Liver (tissue), 9 donors: ENCODE measurements around the gene SYT17. TPM values are rescaled to one million over a fixed set of nuclear protein-coding genes. Genes with fewer than 3 reads are reported as not detected.

Experiments used
- DNase-seq: peaks from one replicate; pipeline ENCODE4 v3.0.0-alpha.2; 2017; ENCODE audit warnings: low spot score
- H3K27ac ChIP-seq, 2 donors: one replicate each; pipeline ENCODE4 v1.7.0; 2013; ENCODE audit warnings: inconsistent platforms in 2 of 2, low read length in 2 of 2, control low read depth in 1 of 2, low read depth in 1 of 2, mild to moderate bottlenecking in 1 of 2
- H3K27me3 ChIP-seq, 4 donors: one replicate each; pipeline versions ENCODE4 v1.6.1 to v1.7.0; 2013; ENCODE audit warnings: low read length in 3 of 4, inconsistent platforms in 1 of 4, mild to moderate bottlenecking in 1 of 4, moderate library complexity in 1 of 4; ENCODE audit not compliant: control insufficient read depth in 4 of 4, insufficient read depth in 4 of 4
- H3K36me3 ChIP-seq, 4 donors: one replicate each; pipeline versions ENCODE4 v1.6.1 to v1.7.0; 2013; ENCODE audit warnings: low read length in 3 of 4, mild to moderate bottlenecking in 3 of 4, low read depth in 1 of 4, moderate library complexity in 1 of 4; ENCODE audit not compliant: control insufficient read depth in 4 of 4, insufficient read depth in 3 of 4
- H3K4me1 ChIP-seq, 4 donors: one replicate each; pipeline versions ENCODE4 v1.6.1 to v1.7.0; 2013; ENCODE audit warnings: low read length in 3 of 4, mild to moderate bottlenecking in 3 of 4, moderate library complexity in 1 of 4; ENCODE audit not compliant: control insufficient read depth in 4 of 4, insufficient read depth in 4 of 4
- H3K4me3 ChIP-seq, 3 donors: one replicate each; pipeline versions ENCODE4 v1.6.1 to v1.7.0; 2013; ENCODE audit warnings: low read length in 3 of 3, control low read depth in 1 of 3, low read depth in 1 of 3, mild to moderate bottlenecking in 1 of 3
- H3K9ac ChIP-seq, 2 donors: one replicate each; pipeline ENCODE4 v1.7.0; 2013; ENCODE audit warnings: low read length in 2 of 2, mild to moderate bottlenecking in 2 of 2, moderate library complexity in 2 of 2, control low read depth in 1 of 2, low read depth in 1 of 2
- H3K9me3 ChIP-seq, 4 donors: one replicate each; pipeline versions ENCODE4 v1.6.1 to v1.7.0; 2013; ENCODE audit warnings: low read length in 3 of 4; ENCODE audit not compliant: control insufficient read depth in 4 of 4
- GABPA ChIP-seq, 2 donors: IDR thresholded peaks in 1 of 2; conservative IDR thresholded peaks in 1 of 2; 2 replicates each; pipeline ENCODE4 v1.6.1; 2016; ENCODE audit warnings: antibody characterized with exemption in 2 of 2, mild to moderate bottlenecking in 1 of 2, moderate library complexity in 1 of 2
- HNF4A ChIP-seq, 2 donors: conservative IDR thresholded peaks; 2 replicates each; pipeline ENCODE4 v1.6.1; 2016; ENCODE audit warnings: antibody characterized with exemption in 2 of 2, mild to moderate bottlenecking in 2 of 2
- HNF4G ChIP-seq: IDR thresholded peaks from 2 replicates; pipeline ENCODE4 v1.6.1; 2016; ENCODE audit warnings: antibody characterized with exemption
- JUND ChIP-seq, 2 donors: IDR thresholded peaks; 2 replicates each; pipeline ENCODE4 v1.6.1; 2016; ENCODE audit warnings: antibody characterized with exemption in 2 of 2
- RXRA ChIP-seq, 2 donors: IDR thresholded peaks; 2 replicates each; pipeline ENCODE4 v1.6.1; 2017 to 2018; ENCODE audit warnings: antibody characterized with exemption in 2 of 2, mild to moderate bottlenecking in 1 of 2
- WGBS: extraction: QIAGEN DNeasy Blood & Tissue Kit; methylation state at CpG from one replicate; pipeline ENCODE4 v1.1.7; 2013; 5-methylcytosine and 5-hydroxymethylcytosine counted together
- polyA plus RNA-seq, 2 donors: library from polyadenylated mRNA; stranded (reverse) in 1 of 2; unstranded in 1 of 2; fragments of 200-250 nt in 1 of 2; fragments of >200 nt in 1 of 2; fragmentation: Nextera tagmentation in 1 of 2; extraction: Ambion mirVana in 1 of 2; gene quantifications; one replicate each; pipeline versions ENCODE4 v1.2.1 to v1.2.3, GENCODE V29; 2013 to 2015
- total RNA-seq, 2 donors: library from RNA; depleted of rRNA; stranded (reverse); fragments of >200 nt; gene quantifications; one replicate each; pipeline ENCODE4 v1.2.3, GENCODE V29; 2014
- TF ChIP-seq, protein P1 (sequence below): IDR thresholded peaks from 2 replicates; pipeline ENCODE4 v1.6.1; 2016; ENCODE audit warnings: antibody characterized with exemption
- TF ChIP-seq, protein P2 (sequence below): IDR thresholded peaks from 2 replicates; pipeline ENCODE4 v1.6.1; 2016; ENCODE audit warnings: antibody characterized with exemption, mild to moderate bottlenecking
- TF ChIP-seq, protein P3 (sequence below): fragments of 150-350 bp; IDR thresholded peaks from 2 replicates; pipeline ENCODE4 v1.5.1; 2017; ENCODE audit warnings: improper control_type of control experiment, low read depth, low read length; ENCODE audit not compliant: missing input control
- TF ChIP-seq, protein P4 (sequence below): IDR thresholded peaks from 2 replicates; pipeline ENCODE4 v1.6.1; 2016; ENCODE audit warnings: antibody characterized with exemption
- donor health status: healthy.
- donor health status: healthy.
- donor health status: healthy.
- donor health status: healthy.
- donor health status: healthy.

Gene SYT17
- total and polyA plus RNA-seq, 4 donors = 2.5 to 7.7 (median 5.5) TPM

DNA sequence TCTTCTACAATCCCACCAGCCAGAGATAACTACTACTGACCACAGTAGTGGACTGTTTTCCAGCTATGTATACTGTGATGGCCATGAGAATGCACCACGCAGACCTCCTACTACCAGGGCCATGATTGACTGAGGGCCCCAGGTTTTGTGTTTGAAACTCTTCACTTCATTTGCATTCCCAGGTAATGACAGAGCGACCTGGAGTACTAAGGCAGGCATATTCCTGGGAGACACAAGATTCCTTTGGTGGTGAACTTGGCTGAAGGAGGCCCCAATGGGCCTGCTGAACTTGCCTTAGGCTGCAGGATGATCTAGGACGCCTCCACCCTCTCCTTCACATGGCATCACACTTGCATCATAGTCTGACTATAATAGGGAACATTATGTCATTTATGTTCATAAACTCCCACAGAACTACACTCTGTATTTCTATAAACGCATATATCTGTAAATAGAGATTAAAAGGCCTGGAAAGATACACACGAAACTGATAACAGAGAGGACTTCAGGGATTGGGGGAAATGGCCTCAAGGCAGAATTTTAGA, 147.9 kb downstream of the SYT17 start:
- no peak for DNase-seq
- H3K27ac ChIP-seq = no peak overlapping the region
- TF ChIP-seq GABPA (IDR thresholded peaks at IDR 0.05 in 1 of 2, conservative IDR thresholded peaks at IDR 0.05 in 1 of 2) (no peak), JUND (IDR thresholded peaks at IDR 0.05) (no peak), HNF4G (no peak), RXRA (IDR thresholded peaks at IDR 0.05) (no peak)
- TF ChIP-seq, protein P1, sequence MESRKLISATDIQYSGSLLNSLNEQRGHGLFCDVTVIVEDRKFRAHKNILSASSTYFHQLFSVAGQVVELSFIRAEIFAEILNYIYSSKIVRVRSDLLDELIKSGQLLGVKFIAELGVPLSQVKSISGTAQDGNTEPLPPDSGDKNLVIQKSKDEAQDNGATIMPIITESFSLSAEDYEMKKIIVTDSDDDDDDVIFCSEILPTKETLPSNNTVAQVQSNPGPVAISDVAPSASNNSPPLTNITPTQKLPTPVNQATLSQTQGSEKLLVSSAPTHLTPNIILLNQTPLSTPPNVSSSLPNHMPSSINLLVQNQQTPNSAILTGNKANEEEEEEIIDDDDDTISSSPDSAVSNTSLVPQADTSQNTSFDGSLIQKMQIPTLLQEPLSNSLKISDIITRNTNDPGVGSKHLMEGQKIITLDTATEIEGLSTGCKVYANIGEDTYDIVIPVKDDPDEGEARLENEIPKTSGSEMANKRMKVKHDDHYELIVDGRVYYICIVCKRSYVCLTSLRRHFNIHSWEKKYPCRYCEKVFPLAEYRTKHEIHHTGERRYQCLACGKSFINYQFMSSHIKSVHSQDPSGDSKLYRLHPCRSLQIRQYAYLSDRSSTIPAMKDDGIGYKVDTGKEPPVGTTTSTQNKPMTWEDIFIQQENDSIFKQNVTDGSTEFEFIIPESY = no peak
- TF ChIP-seq, protein P2, sequence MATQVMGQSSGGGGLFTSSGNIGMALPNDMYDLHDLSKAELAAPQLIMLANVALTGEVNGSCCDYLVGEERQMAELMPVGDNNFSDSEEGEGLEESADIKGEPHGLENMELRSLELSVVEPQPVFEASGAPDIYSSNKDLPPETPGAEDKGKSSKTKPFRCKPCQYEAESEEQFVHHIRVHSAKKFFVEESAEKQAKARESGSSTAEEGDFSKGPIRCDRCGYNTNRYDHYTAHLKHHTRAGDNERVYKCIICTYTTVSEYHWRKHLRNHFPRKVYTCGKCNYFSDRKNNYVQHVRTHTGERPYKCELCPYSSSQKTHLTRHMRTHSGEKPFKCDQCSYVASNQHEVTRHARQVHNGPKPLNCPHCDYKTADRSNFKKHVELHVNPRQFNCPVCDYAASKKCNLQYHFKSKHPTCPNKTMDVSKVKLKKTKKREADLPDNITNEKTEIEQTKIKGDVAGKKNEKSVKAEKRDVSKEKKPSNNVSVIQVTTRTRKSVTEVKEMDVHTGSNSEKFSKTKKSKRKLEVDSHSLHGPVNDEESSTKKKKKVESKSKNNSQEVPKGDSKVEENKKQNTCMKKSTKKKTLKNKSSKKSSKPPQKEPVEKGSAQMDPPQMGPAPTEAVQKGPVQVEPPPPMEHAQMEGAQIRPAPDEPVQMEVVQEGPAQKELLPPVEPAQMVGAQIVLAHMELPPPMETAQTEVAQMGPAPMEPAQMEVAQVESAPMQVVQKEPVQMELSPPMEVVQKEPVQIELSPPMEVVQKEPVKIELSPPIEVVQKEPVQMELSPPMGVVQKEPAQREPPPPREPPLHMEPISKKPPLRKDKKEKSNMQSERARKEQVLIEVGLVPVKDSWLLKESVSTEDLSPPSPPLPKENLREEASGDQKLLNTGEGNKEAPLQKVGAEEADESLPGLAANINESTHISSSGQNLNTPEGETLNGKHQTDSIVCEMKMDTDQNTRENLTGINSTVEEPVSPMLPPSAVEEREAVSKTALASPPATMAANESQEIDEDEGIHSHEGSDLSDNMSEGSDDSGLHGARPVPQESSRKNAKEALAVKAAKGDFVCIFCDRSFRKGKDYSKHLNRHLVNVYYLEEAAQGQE = no peak
- no peaks in the 10 kb centered on the region for H3K4me1 ChIP-seq
- no peaks in the 10 kb centered on the region for H3K36me3 ChIP-seq
- H3K9me3 ChIP-seq = no peaks in the 10 kb centered on the region
- 79% methylated on average over 5 of the region's 5 CpGs for WGBS
- H3K9ac ChIP-seq = no peak overlapping the region
- H3K4me3 ChIP-seq = no peak overlapping the region
- no peaks in the 10 kb centered on the region for H3K27me3 ChIP-seq

DNA sequence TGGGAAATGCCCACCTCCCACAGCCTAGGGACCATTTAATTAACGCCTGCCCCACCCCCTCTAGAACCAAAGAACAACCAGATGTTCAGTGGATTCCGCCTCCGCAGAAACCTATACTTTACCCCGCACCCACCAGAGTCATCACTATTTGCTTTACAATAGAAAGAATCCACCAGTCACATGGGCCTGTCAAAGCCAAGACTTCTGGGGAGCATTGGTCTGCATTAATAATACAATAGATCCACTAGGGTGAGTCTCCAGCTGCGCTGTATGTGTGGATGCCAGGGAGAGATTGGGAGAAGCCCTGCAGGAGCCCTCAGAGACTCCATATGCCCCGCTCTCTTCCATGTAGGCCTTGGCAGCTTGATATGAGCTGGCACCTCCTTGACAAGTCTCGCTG, 148.8 kb downstream of the SYT17 start:
- H3K36me3 ChIP-seq = no peaks in the 10 kb centered on the region
- no peak for DNase-seq
- 69% methylated on average over 7 of the region's 7 CpGs for WGBS

More for the DNA sequence above, 148.8 kb downstream of the SYT17 start:
- Histone ChIP-seq H3K27me3 (no peaks in the 10 kb centered on the region), H3K9me3 (no peaks in the 10 kb centered on the region), H3K4me1 (no peaks in the 10 kb centered on the region), H3K27ac (no peak overlapping the region), H3K9ac (no peak overlapping the region), H3K4me3 (no peak overlapping the region)
- TF ChIP-seq HNF4A (conservative IDR thresholded peaks at IDR 0.05) (no peak), HNF4G (no peak), RXRA (IDR thresholded peaks at IDR 0.05) (no peak)
- TF ChIP-seq, protein P3, sequence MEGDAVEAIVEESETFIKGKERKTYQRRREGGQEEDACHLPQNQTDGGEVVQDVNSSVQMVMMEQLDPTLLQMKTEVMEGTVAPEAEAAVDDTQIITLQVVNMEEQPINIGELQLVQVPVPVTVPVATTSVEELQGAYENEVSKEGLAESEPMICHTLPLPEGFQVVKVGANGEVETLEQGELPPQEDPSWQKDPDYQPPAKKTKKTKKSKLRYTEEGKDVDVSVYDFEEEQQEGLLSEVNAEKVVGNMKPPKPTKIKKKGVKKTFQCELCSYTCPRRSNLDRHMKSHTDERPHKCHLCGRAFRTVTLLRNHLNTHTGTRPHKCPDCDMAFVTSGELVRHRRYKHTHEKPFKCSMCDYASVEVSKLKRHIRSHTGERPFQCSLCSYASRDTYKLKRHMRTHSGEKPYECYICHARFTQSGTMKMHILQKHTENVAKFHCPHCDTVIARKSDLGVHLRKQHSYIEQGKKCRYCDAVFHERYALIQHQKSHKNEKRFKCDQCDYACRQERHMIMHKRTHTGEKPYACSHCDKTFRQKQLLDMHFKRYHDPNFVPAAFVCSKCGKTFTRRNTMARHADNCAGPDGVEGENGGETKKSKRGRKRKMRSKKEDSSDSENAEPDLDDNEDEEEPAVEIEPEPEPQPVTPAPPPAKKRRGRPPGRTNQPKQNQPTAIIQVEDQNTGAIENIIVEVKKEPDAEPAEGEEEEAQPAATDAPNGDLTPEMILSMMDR = no peak
- TF ChIP-seq, protein P4, sequence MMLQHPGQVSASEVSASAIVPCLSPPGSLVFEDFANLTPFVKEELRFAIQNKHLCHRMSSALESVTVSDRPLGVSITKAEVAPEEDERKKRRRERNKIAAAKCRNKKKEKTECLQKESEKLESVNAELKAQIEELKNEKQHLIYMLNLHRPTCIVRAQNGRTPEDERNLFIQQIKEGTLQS = no peak

Other genes with a start within 250 kb of the SYT17 start
- gene SMG1, start 241.8 kb upstream of the SYT17 start, total RNA-seq = 10 to 100 TPM; 36.8 to 70.8 TPM
- 1 to 10 TPM; 5.3 to 7.7 TPM for gene SMG1, start 241.8 kb upstream of the SYT17 start, polyA plus RNA-seq
- gene TMC7, start 184.3 kb upstream of the SYT17 start, total RNA-seq = under 1 TPM; 0.08 to 0.42 TPM
- under 1 TPM; 0.06 to 0.10 TPM for gene TMC7, start 184.3 kb upstream of the SYT17 start, polyA plus RNA-seq
- gene COQ7, start 100.6 kb upstream of the SYT17 start, total RNA-seq = 10 to 100 TPM in 1 of 2 donors, 1 to 10 TPM in 1; 8.1 to 10.8 TPM
- gene COQ7, start 100.6 kb upstream of the SYT17 start, polyA plus RNA-seq = 1 to 10 TPM; 5.3 to 6.4 TPM
- 10 to 100 TPM in 1 of 2 donors, 1 to 10 TPM in 1; 5.6 to 14.3 TPM for gene ITPRIPL2, start 54.3 kb upstream of the SYT17 start, total RNA-seq
- 1 to 10 TPM; 2.2 to 5.4 TPM for gene ITPRIPL2, start 54.3 kb upstream of the SYT17 start, polyA plus RNA-seq
- gene CLEC19A, start 117.5 kb downstream of the SYT17 start, total RNA-seq = not detected
- not detected for gene CLEC19A, start 117.5 kb downstream of the SYT17 start, polyA plus RNA-seq
- 1 to 10 TPM in 1 of 2 donors, under 1 TPM in 1; 0.50 to 1.2 TPM for gene TMC5, start 249.6 kb downstream of the SYT17 start, total RNA-seq
- gene TMC5, start 249.6 kb downstream of the SYT17 start, polyA plus RNA-seq = 1 to 10 TPM in 1 of 2 donors, under 1 TPM in 1; 0.54 to 1.1 TPM